GM12878 (cell line): Measurements from ENCODE around the gene TRABD2A. TPM values are rescaled to one million over a fixed set of nuclear protein-coding genes. Genes with fewer than 3 reads are reported as not detected.

Experiments used
- ATAC-seq: fragments of 200-7000 bp; cut with Tn5 transposase; 3 replicates; pipeline ENCODE4 v1.9.1; 2020; ENCODE audit warnings: mild to moderate bottlenecking, moderate library complexity
- BruUV-seq: library from RNA; stranded (reverse); fragments of 400-500 nt; replicated peaks from 2 replicates; lab custom pipeline; 2021; lab: Mats Ljungman, UMichigan
- CTCF ChIA-PET: fragments of 300-600 bp; sonication (Branson Sonifier 250); formaldehyde crosslinking; extraction: SDS; loops from one replicate; lab custom pipeline; 2021; ENCODE audit warnings: inconsistent platforms; lab: Yijun Ruan, JAX
- POLR2A ChIA-PET: fragments of 350-600 bp; formaldehyde crosslinking; extraction: SDS; loops from one replicate; lab custom pipeline; 2021; ENCODE audit warnings: inconsistent platforms; lab: Charles Lee
- RAD21 ChIA-PET: fragments of 300-600 bp; sonication (Branson Sonifier 250); formaldehyde crosslinking; loops from one replicate; lab custom pipeline; 2023; ENCODE audit warnings: antibody characterized with exemption; ENCODE audit not compliant: unreplicated experiment; lab: Charles Lee
- SMC1A ChIA-PET: fragments of 300-600 bp; sonication (Branson Sonifier 250); formaldehyde crosslinking; loops from one replicate; lab custom pipeline; 2023; ENCODE audit not compliant: unreplicated experiment, uncharacterized antibody; lab: Charles Lee
- DNase-seq: peaks from one replicate; pipeline ENCODE4 v3.0.0-alpha.2; 2011; ENCODE audit warnings: low read depth, low spot score
- FAIRE-seq: peaks from 3 replicates; lab custom pipeline; 2011; peaks lifted over from hg19 to GRCh38; lab: Jason Lieb, UNC
- H2AFZ ChIP-seq: 2 replicates; pipeline ENCODE4 v1.6.0; 2011; ENCODE audit warnings: low read depth, low read length, control low read depth; ENCODE audit not compliant: control insufficient read depth
- H3K27ac ChIP-seq: 2 replicates; pipeline ENCODE4 v1.5.1; 2011; ENCODE audit warnings: control low read depth; ENCODE audit not compliant: control insufficient read depth, insufficient read depth
- H3K27me3 ChIP-seq, 2 experiments: replicated peaks in 1 of 2; 2 replicates each; pipeline versions ENCODE4 v1.6.0 to v1.6.1; 2011; ENCODE audit warnings: low read length in 1 of 2; ENCODE audit not compliant: control insufficient read depth in 2 of 2, insufficient read depth in 2 of 2
- H3K36me3 ChIP-seq, 2 experiments: 2 replicates each; pipeline ENCODE4 v1.5.1; 2011; ENCODE audit warnings: low read length in 1 of 2; ENCODE audit not compliant: control insufficient read depth in 2 of 2, insufficient read depth in 2 of 2
- H3K4me1 ChIP-seq: 2 replicates; pipeline ENCODE4 v1.6.1; 2011; ENCODE audit warnings: mild to moderate bottlenecking, low read length, moderate library complexity, mixed read lengths; ENCODE audit not compliant: control insufficient read depth, insufficient read depth
- H3K4me2 ChIP-seq: 2 replicates; pipeline ENCODE4 v1.6.0; 2011; ENCODE audit warnings: control low read depth; ENCODE audit not compliant: control insufficient read depth, insufficient read depth
- H3K4me3 ChIP-seq: fragments of 200-600 bp; sonication (generic); 2 replicates; pipeline ENCODE4 v1.5.1; 2016
- H3K79me2 ChIP-seq: 2 replicates; pipeline ENCODE4 v1.6.0; 2011; ENCODE audit warnings: low read length; ENCODE audit not compliant: control insufficient read depth, insufficient read depth
- H3K9ac ChIP-seq: 2 replicates; pipeline ENCODE4 v1.8.0; 2011; ENCODE audit warnings: low read length, control low read depth, mixed read lengths; ENCODE audit not compliant: control insufficient read depth, insufficient read depth
- H3K9me3 ChIP-seq: replicated peaks from 3 replicates; pipeline ENCODE4 v1.5.1; 2011; ENCODE audit warnings: mild to moderate bottlenecking, low read length; ENCODE audit not compliant: control insufficient read depth, insufficient read depth
- H4K20me1 ChIP-seq: 2 replicates; pipeline ENCODE4 v1.6.0; 2011; ENCODE audit not compliant: control insufficient read depth, insufficient read depth
- BCL11A ChIP-seq: IDR thresholded peaks from 2 replicates; pipeline ENCODE4 v1.6.1; 2011; ENCODE audit warnings: low read depth, low read length
- CHD4 ChIP-seq: fragments of 200-600 bp; sonication (generic); IDR thresholded peaks from 2 replicates; pipeline ENCODE4 v1.6.1; 2016; ENCODE audit warnings: mild to moderate bottlenecking
- EZH2 ChIP-seq: IDR thresholded peaks from 2 replicates; pipeline ENCODE4 v1.6.1; 2012; ENCODE audit warnings: low read depth, mild to moderate bottlenecking, control low read depth, inconsistent platforms, low read length, borderline replicate concordance; ENCODE audit not compliant: control insufficient read depth
- FOXK2 ChIP-seq: fragments of 450-650 bp; IDR thresholded peaks from 2 replicates; pipeline ENCODE4 v1.6.1; 2017; ENCODE audit warnings: mild to moderate bottlenecking, moderate library complexity
- HCFC1 ChIP-seq: fragments of 150-350 bp; IDR thresholded peaks from 2 replicates; pipeline ENCODE4 v1.6.1; 2014; ENCODE audit warnings: low read length
- IRF3 ChIP-seq: fragments of 450-650 bp; IDR thresholded peaks from 2 replicates; pipeline ENCODE4 v1.6.1; 2014; ENCODE audit warnings: mild to moderate bottlenecking
- KDM1A ChIP-seq: fragments of 200-600 bp; sonication (generic); IDR thresholded peaks from 2 replicates; pipeline ENCODE4 v1.6.1; 2016; ENCODE audit warnings: borderline replicate concordance
- LARP7 ChIP-seq: fragments of 450-650 bp; IDR thresholded peaks from 2 replicates; pipeline ENCODE4 v1.6.1; 2017; ENCODE audit warnings: mild to moderate bottlenecking
- NFXL1 ChIP-seq: fragments of 450-650 bp; IDR thresholded peaks from 2 replicates; pipeline ENCODE4 v1.6.1; 2017; ENCODE audit warnings: antibody characterized with exemption, mild to moderate bottlenecking, borderline replicate concordance
- SMAD1 ChIP-seq: fragments of 450-650 bp; IDR thresholded peaks from 2 replicates; pipeline ENCODE4 v1.6.1; 2018; ENCODE audit warnings: mild to moderate bottlenecking, low read depth; ENCODE audit not compliant: partially characterized antibody
- WGBS: methylation state at CpG from one replicate; pipeline ENCODE4 v1.1.6; 2016; ENCODE audit warnings: low lambda C conversion rate; ENCODE audit not compliant: insufficient replicate concordance, insufficient coverage; ENCODE audit errors: missing lambda C conversion rate; 5-methylcytosine and 5-hydroxymethylcytosine counted together
- in situ Hi-C: fragments of 300-500 bp; cut with MboI; formaldehyde crosslinking; loops from 9 replicates; pipeline ENCODE4 v1.14.3; 2018; ENCODE audit warnings: mixed read lengths
- intact Hi-C: fragments of 100-400 bp; cut with micrococcal nuclease; formaldehyde crosslinking; loops from one replicate; pipeline ENCODE4 v1.14.2; 2022; ENCODE audit not compliant: unreplicated experiment
- polyA plus RNA-seq, 11 experiments: library from polyadenylated mRNA; depleted of rRNA in 4 of 11; unstranded in 6 of 11; stranded (reverse) in 5 of 11; fragments of >200 nt; fragmentation: Nextera tagmentation in 4 of 11; fragmentation: Illumina TruSeq in 1 of 11; extraction: Ambion mirVana in 4 of 11; extraction: Trizol in 1 of 11; gene quantifications; 1 replicate in 1 of 11; 2 replicates in 10 of 11; pipeline versions ENCODE4 v1.2.1 to v1.2.3, GENCODE V29; 2011 to 2016; ENCODE audit warnings: inconsistent platforms in 2 of 11, missing spikeins in 2 of 11, low read depth in 1 of 11
- total RNA-seq, 4 experiments: library from RNA; depleted of rRNA in 3 of 4; stranded (reverse); fragments of >200 nt in 3 of 4; fragmentation: Illumina TruSeq in 1 of 4; extraction: Trizol in 1 of 4; gene quantifications; 2 replicates each; pipeline versions ENCODE4 v1.2.1 to v1.2.3, GENCODE V29; 2013 to 2021

The TRABD2A gene
- total and polyA plus RNA-seq, 10 of the 15 experiments (the other 5 are each of a cell fraction or from before 2014, with no cell fraction given), result 1.4 to 7.6 (median 4.1) TPM

GRCh38 chr2:84829693-84830092 is 51.2 kb downstream of the TRABD2A start:
- Histone ChIP-seq H3K79me2 (no peaks in the 10 kb centered on the region), H3K4me3 (no peak overlapping the region), H3K9me3 (no peaks in the 10 kb centered on the region), H4K20me1 (no peaks in the 10 kb centered on the region; the same call in 1 of the 2 replicates), H3K27me3 (peaks cover 0 to 8% of the 10 kb centered on the region in 2 experiments; a peak in 2 of 4 replicates), H3K4me1 (peaks cover 6% of the 10 kb centered on the region), H3K27ac (no peak overlapping the region), H3K4me2 (no peak overlapping the region), H3K36me3 (no peaks in the 10 kb centered on the region), H3K9ac (no peak overlapping the region), H2AFZ (no peak overlapping the region)
- in situ Hi-C loops (no loop called here), intact Hi-C loops (no loop called here)
- 71% methylated on average over 2 of the region's 2 CpGs for WGBS
- no peak for DNase-seq
- no peak for TF ChIP-seq HCFC1
- no peak for TF ChIP-seq EZH2
- TF ChIP-seq BCL11A, result no peak
- TF ChIP-seq CHD4, result no peak
- TF ChIP-seq NFXL1, result no peak
- no peak for TF ChIP-seq FOXK2
- no peak for TF ChIP-seq SMAD1
- TF ChIP-seq KDM1A, result no peak
- TF ChIP-seq LARP7, result no peak
- TF ChIP-seq IRF3, result no peak
- ATAC-seq, result no peak
- BruUV-seq, result no TSS peak
- ChIA-PET RAD21 (no interaction called here), SMC1A (no interaction called here), CTCF (no interaction called here), POLR2A (no interaction called here)
- no peak for FAIRE-seq
